Choroid plexus epithelial cell (primary cell): ENCODE measurements around the gene NUP133.

Source experiments
- DNase-seq: peaks from one replicate; pipeline ENCODE4 v3.0.0-alpha.2; 2010; ENCODE audit warnings: low read depth
- H3K4me3 ChIP-seq: 2 replicates; pipeline ENCODE4 v1.5.1; 2011; ENCODE audit warnings: low read depth, mild to moderate bottlenecking, control low read depth, low read length, moderate library complexity
- CTCF ChIP-seq: conservative IDR thresholded peaks from 2 replicates; pipeline ENCODE4 v1.5.1; 2011; ENCODE audit warnings: low read depth, mild to moderate bottlenecking, control low read depth, inconsistent platforms, low read length, moderate library complexity

NUP133 gene

DNA sequence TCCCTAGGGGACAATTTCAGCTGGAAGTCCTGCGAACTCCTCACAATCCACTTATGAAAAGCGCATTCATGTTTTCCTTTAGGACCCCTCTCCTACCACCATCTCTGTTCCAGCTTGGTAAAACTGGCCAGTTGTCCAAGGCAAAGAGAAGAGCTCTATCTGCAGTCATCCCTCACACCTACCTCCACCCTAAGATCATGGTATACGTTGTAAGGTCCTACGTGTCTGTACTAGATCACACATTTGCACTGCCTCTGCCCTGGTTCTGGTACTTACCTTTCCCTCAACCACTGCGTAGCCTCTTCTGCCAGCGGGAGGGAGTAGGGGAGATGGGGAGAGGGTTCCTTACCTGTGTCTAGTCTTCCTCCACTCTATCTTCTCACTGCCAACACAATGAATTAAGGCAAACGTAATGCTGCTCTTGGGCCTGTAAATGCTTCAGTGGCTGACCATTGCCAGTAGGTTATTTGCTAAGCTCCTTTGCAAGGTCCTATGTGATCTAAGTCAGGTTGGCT lies 739 bp upstream of the NUP133 start:
- DNase-seq = no peak
- H3K4me3 ChIP-seq = peak overlapping the region; percentile 86
- TF ChIP-seq CTCF = no peak

- DNase-seq = no peak
- TF ChIP-seq CTCF = no peak
Measured at GRCh38 chr1:229507502-229507901, 639 bp downstream of the NUP133 start.

DNA sequence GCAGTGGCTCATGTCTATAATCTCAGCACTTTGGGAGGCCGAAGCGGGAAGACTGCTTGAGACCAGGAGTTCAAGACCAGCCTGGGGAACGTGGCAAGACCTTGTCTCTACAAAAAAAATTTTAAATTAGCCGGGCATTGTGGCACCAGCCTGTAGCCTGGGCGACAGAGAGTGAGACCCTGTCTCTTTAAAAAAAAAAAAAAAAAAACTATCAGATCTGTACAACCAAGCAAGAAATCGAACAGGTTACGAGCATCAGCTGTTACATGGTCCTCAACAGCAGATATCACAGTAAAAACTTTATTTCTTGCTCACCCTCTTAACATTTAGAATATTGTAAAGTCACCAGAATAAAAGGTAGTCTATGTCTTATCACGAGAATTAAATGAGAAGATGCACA lies 1.5 kb downstream of the NUP133 start:
- DNase-seq = no peak
- TF ChIP-seq CTCF = no peak
- no peak overlapping the region for H3K4me3 ChIP-seq

More at GRCh38 chr1:229507502-229507901, 639 bp downstream of the NUP133 start:
- H3K4me3 ChIP-seq = peak overlapping the region; percentile 86

DNA sequence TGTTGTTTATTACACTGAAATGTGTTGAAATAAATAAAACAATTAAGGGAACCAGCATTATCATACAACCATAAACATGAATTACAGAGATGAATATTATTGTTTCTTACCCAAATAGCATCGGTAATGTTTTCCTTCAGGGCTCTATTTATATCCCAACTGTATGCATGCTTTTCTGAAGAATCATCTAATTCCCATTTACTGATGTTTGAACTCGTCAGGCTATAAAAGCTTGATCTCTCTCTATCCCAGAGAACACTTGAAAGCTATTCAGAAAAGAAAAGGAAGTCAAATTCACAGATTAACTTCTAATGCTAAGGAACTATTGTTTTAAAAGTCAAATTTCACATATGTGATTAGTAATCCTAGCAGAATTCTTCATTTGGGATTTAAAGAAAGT lies 12.4 kb downstream of the NUP133 start:
- no peak for TF ChIP-seq CTCF
- DNase-seq = no peak
- H3K4me3 ChIP-seq = no peak overlapping the region

DNA sequence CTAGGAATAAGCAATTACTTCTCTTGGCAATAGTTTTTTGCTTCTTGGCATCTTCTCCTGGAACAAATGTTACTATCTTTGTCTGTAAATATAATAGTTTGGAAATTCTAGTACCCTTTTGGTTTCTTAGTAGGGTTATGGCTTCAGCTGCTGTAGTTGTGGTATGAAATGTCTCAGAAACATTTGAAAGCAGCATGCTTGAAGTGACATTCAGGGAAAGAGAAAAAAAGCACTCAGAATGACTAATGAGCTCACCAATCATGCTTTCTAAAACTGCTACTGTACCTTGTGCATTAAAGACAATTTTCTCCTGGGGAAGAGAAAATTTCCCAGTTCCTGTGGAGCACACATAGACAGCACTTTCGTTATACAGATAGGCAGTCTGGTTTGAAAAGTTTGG lies 21.0 kb downstream of the NUP133 start:
- H3K4me3 ChIP-seq = no peak overlapping the region
- no peak for DNase-seq
- TF ChIP-seq CTCF = no peak

GRCh38 chr1:229485318-229485717 lies 22.8 kb downstream of the NUP133 start:
- DNase-seq = no peak
- TF ChIP-seq CTCF = no peak
- H3K4me3 ChIP-seq = no peak overlapping the region

GRCh38 chr1:229482511-229482910 lies 25.6 kb downstream of the NUP133 start:
- no peak overlapping the region for H3K4me3 ChIP-seq
- no peak for DNase-seq
- no peak for TF ChIP-seq CTCF
